Measurements from ENCODE around the gene ZNF710.

ZNF710 gene

DNA sequence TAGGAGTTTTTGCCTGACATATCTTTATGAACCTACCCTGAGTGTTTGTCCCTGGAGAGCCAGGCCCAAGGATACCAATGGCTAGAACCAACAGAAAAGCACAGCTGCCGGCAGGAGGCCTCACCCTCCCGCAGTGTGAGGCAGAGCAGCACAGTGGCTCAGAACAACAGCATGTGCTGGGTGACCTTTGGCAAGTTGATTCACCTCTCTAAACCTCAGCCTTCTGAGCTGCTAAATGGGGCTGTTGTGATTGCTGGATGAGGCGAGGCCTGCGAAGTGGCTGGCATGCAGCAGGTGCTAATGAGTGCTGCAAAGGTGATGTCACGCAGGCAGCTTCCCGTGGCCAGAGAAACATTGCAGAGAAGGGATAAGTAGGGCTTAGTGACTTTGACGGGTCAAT lies 77.8 kb downstream of the ZNF710 start:
- DNase-seq (ENCODE audit: extremely low read depth in 1 of 2, low read depth in 1 of 2) = no peak

DNA sequence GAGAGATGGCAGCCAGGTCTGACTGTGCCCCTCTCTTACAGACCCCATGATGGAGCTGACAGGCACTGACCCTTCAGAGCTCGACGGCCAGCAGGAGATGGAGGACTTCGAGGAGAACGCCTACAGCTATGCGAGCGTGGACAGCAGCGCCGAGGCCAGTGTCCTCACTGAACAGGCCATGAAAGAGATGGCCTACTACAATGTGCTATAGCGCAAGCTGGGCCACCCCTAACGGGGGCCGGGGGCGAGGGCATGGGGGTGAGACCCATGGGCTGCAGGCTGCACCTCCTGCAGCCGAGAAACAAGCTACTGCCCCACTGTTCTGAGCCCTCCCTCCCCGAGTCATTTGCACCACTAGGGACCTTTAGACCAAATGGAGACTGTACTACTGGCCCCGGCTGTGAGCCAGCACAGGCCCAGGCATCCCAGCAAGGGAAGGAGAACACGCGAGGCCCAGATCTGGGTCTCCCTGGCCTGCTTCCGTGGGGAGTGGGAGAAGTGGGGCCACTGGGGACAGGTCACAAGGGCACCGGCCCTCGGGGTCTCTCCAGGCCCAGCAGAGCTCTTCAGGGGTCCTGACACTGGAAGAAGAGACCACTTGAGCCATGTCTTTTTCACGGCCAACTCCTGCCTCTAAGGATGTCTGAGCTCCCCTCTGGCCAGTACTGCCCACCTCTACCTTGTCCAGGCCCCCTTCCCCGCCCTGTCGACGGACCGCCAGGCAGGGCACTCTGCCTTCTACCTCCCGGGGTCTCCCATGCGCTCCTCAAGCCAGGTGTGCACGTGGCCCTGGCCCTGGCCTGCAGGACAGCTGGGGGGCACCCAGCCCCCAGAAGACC lies 78.7 kb downstream of the ZNF710 start:
- no peak for DNase-seq (ENCODE audit: extremely low read depth in 1 of 2, low read depth in 1 of 2)

DNA sequence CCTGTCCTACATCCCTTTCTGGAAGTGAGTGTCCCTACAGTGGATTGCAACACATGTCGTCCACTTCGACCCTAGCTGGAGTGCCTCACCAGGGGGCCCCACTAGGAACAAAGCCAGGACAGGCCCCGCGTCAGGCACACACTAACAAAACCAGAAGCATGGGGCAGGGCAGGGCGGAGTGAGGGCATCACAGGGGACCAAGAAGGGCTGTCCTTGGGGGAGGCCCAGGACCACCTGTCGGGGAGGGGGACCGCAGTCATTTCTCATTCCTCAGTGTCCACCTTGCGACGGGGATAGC lies 79.3 kb downstream of the ZNF710 start:
- DNase-seq (ENCODE audit: extremely low read depth in 1 of 2, low read depth in 1 of 2) = no peak

DNA sequence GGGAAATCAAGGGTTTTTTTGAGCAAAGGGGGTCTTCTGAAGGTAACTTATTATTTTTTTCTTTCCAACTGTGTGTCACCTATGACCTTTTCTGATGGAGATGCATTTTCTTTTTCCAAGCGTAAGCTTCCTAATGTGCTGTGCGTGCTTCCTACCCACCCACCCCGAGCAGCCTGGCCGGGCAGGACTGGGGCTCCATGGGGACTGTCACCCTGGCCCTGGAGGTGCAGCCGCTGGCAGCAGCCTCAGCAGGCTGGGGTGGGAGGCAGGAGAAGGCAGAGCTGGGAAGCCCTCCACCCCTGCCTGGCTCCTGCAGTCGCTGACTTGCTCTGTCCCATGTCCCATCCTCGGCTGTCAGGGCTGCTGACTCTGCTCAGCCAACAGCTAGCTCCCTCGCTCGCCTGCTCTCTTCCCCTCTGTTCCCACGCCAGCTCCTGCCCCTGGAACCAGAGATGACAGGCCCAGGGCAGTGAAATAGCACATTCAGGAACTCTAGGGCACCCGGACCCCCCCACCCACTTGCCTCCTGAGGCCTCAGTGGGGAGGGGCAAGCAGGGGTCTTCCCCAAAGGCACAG lies 79.8 kb downstream of the ZNF710 start:
- no peak for DNase-seq (ENCODE audit: extremely low read depth in 1 of 2, low read depth in 1 of 2)

DNA sequence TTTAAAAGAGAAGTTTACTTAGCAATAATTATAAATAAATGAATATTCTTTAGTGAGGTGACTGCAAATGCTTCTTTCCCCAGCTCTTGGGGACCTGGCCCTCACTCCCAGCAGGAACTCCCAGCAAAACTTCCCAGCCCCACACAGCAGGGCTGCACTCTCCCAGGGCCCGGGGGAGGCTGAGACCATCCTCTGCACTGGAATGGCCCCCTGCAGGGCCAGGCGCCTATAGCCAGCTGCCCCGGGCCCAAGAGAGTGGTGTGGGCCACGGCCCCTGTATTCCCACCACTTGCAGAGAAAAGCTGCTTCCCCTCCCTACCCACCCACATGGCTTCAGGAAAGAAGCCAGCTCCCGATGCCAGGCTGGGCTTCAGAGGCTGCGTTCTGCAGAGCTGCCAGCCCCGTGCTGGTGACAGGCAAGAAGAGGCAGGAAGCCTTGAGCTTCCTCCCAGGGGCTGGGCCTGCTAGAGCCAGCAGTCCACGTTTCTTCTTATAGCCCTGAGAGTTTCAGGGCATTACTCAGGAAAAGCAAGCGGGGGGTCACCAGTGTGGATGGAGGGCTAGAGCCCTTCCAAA lies 81.1 kb downstream of the ZNF710 start:
- DNase-seq (ENCODE audit: extremely low read depth in 1 of 2, low read depth in 1 of 2) = no peak

DNA sequence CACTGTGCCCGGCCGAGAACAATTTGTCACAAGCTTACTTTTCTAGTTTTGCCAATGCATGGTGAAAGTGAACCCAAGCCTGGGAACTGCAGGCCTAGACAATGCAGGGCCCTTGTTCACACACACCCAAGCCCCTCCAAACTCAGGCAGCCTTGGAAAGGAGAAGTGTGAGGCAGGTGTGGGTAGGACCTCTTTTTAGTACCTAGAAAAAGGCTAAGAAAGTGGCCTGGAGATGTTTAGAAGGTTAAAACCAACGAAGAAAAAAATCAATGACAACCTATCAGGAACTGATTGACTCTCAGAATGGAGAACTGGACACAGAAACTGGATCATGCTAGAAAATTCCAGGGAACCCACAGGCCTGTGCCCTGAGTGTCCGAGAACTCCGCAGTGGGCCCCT lies 82.3 kb downstream of the ZNF710 start:
- DNase-seq (ENCODE audit: extremely low read depth in 1 of 2, low read depth in 1 of 2) = no peak

DNA sequence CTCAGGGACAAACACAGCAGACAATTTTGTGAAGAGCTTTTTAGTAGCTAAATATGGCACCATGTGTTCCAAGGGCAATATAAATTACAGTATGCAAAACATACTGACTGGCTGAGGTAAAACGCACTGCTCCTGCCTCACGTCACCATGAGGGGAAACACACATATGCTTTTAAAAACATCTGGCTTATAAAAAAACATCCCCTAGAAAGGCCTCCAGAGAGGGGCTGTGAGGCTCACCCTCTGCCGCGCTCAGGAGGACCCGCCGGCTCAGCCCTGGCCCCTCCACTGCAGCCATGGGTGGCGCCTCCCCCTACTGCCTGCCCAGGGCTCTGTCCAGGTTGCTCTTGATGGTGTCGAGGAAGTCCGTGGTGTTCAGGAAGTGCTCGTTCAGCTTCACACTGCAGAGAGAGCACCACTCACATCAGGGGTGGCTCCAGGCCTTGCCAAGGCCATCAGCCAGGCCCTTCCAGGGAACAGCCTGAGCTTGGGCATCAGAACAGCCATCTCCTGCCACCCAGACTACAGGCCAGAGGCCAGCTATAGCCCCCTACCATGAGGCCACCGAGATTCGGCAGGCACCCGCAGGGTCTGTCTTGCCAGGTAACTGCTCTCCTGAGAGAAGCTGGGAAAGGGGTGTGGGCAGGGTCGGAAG lies 83.0 kb downstream of the ZNF710 start:
- no peak for DNase-seq (ENCODE audit: extremely low read depth in 1 of 2, low read depth in 1 of 2)

DNA sequence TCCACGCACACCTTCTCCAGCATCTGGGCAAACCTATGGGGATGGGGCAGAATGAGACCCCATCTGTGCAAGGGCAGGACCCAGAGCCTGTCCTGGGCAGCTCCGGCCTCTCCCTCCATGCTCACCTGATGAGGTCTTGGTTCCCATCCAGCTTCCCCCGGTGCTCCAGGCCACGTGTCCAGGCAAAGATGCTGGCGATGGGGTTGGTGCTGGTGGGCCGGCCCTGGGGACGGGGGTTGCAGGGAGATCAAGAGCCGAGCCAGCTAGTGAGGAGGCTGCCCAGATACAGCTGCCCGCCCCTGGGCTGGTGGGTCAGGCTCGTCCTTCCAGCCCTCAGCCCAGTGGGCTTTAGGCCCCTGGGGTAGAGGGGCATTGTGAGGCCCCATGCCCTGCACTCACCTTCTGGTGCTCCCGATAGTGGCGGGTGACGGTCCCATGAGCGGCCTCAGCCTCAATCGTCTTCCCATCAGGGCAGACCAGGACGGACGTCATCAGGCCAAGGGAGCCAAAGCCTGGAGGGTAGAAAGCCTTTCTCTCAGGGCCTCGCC lies 83.8 kb downstream of the ZNF710 start:
- DNase-seq (ENCODE audit: extremely low read depth in 1 of 2, low read depth in 1 of 2) = no peak

DNA sequence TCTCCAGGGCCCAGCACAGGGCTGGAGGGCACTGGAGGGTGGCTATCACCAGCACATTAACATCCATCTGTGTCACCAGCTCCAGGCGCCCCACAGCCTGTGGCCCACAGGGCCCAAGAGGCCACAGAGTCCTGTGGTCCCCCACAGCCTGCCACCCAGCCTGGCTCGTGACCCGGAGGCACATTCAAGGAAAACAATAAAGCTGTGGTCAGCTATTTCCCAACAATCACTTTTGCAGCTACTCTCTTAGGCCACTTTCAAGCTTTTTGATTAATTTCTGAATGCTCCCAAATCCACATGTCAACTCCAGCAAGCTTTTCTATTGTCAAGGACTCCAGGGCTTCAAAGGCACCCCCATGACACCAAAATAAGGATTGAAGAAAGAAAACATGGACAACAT lies 84.4 kb downstream of the ZNF710 start:
- DNase-seq (ENCODE audit: extremely low read depth in 1 of 2, low read depth in 1 of 2) = no peak

DNA sequence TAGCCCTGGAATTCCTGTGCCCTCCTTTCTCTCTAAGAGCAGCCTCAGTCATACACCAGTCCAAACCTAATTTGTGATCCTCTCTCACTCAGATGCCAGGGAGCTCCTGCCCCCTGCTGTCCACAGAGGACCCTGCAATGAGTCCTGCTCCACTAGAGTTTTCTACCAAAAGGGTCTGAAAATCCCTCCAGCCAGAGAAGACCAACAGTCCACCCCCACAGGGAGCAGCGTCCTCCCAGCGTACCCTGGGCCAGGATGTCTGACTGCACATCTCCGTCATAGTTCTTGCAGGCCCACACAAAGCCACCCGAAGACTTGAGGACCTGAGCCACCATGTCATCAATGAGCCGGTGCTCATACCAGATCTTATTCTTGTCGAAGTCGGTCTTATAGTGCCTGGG lies 85.7 kb downstream of the ZNF710 start:
- DNase-seq (ENCODE audit: extremely low read depth in 1 of 2, low read depth in 1 of 2) = no peak

DNA sequence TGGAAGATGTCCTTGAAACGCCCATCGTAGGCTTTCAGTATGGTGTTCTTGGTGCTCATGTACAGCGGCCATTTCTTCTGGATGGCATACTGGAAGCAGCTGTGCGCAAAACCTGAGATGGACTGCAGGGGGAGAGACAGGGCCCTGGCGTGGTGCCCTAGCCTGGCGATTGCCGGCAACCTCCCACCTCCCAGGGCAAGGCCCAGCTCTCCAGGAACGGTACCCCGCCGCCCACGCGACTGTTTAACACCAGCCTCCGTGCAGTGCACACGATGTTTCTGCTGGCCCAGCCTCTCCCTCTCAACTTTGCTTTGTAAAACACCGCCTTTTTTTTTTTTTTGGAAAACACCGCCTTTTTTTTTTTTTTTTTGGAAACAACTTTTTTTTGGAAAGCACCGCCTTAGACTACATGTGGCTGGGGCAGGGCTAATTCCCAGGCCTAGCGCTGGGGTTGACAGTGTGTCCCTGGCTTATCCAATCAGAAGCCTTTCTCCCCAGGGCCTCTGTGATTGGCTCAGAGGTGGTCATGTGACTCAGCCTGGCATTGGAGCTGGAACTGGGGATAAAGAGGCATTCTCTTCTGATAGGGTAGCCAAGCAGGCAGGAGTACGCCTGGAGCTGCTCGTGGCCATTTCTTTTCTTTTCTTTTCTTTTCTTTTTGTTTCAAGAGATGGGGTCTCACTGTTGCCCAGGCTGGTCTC lies 86.5 kb downstream of the ZNF710 start:
- no peak for DNase-seq (ENCODE audit: extremely low read depth in 1 of 2, low read depth in 1 of 2)

DNA sequence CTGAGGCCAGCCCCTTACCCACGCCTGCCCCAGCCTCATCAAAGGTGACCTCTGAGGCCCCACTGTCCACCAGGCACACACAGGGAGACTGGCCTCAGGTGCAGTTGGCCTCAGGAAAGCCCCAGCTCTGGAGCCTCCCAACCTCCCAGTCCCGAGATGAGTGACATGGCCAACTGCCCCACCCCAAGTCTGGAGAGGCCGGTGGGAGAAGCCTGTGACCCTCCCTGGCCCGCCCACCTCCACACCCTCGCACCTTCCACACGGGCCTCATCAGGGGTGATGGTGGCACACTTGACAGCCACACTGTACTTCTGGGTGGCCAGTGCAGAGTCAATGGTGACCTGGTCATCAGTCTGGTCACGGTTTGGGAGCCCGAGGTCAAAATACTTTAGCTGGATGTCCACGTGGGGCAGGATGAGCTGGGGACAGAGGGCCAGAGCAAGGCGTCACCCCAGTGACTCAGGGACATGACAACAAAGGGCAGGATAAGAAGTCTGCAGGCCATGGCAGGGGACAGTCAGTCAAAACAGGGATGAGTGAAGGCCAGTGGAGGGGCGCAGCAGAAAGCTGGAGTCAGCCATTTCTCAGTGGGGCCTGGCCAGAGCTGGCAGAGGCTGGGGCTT lies 89.2 kb downstream of the ZNF710 start:
- no peak for DNase-seq (ENCODE audit: extremely low read depth in 1 of 2, low read depth in 1 of 2)

DNA sequence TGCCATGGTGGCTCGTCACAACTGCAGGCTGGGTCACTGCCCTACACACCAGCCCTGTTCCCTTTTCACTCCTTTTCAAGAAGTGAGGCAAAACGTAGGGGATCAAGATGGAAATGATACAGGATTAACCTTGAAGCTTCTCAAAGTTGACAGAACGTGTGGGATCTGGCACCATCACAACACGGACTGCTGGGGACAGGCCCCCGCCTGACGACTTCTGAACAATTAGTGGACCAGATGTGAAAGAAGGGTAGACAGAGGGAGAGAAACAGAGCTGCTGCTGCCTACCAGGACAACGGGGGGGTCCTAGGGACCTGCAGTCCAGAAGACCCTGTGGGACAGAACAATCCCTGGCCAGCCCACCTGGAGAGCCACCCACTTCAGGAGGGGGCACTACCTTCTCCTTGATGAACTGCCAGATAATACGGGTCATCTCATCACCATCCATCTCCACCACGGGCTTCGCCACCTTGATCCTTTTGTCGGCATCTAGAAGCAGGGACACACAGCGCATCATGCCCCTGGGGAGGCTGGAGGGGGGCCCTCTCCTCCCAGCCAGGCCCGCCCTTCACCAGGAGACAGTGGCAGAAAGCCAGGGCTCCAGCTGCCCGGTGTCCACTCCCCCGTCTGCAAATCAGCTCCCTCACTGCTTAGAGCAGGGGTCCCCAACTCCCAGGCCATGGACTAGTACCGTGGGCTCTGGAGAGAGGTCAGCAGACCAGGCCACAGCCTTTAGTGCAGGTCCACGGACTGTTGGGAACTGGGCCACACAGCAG lies 90.2 kb downstream of the ZNF710 start:
- no peak for DNase-seq (ENCODE audit: extremely low read depth in 1 of 2, low read depth in 1 of 2)

DNA sequence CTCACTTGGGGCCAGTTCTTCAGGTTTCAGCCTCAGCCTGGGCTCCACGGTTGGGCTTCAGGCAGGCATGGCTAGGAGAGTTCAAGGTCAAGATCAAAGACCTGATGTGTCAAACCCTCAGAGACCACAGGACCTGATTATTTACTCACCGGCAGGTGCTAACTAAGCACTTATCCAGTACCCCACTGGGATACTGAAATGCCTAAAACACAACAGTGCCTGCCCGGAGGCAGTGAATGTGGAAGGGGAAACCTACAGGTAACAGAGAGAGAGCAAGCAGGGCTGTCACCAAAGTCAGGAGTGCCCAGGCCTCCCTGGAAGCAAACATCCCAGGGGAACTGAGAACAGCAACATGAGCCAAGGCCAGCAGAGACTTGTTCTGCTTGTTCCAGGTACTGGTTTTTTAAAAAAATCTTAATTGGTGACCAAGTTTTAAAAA lies 94.4 kb downstream of the ZNF710 start:
- DNase-seq (ENCODE audit: extremely low read depth in 1 of 2, low read depth in 1 of 2) = no peak

DNA sequence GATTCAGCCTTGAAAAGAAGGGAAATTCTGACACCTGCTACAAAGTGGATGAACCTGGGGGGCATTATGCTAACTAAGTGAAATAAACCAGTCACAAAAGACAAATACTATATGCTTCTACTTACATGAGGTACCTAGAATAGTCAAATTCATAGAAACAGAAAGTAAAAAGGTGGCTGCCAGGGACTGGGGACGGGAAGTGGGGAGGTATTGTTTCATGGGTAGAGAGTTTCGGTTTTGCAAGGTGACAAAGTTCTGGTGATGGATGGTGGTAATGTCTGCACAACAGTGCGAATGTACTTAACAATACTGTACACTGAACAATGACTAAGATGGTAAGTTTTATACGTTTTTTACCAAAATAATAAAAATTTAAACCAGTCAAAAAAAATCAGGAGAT lies 96.4 kb downstream of the ZNF710 start:
- peak in 1 of 2 donors; percentile 62 for DNase-seq (ENCODE audit: extremely low read depth in 1 of 2, low read depth in 1 of 2)

DNA sequence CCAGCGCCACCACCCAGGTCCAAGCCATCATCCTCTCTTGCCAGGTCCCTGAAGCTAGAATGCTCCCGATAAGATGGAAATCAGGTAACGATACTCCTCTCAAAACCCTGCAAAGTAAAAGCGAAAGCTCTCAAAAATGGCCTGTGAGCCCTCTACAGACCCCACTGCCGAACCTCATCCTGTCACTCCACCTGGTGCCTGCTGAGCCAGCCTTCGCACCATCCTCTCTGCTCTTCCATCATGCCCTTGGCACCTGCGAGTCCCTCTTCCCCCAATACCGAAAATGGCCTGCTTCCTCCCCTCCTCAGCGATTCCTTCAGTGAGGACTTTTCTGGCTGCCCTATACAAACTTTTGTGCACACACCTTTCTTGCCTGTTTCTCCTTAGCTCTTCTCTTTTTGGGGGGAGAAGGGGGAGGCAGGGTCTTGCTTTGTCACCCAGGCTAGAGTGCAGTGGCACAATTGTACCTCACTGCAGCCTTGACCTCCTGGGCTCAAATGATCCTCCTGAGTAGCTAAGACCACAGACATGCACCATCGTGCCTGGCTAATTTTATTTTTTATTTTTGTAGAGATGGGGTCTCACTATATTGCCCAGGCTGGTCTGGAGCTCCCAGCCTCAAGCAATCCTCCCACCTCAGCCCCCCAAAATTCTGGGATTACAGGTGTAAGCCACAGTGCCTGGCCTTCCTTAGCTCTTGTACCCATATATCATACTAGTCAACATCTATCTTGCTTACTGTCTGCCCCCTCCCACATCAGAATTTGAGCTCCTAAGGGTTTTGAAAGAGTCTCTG lies 98.1 kb downstream of the ZNF710 start:
- no peak for DNase-seq (ENCODE audit: extremely low read depth in 1 of 2, low read depth in 1 of 2)

DNA sequence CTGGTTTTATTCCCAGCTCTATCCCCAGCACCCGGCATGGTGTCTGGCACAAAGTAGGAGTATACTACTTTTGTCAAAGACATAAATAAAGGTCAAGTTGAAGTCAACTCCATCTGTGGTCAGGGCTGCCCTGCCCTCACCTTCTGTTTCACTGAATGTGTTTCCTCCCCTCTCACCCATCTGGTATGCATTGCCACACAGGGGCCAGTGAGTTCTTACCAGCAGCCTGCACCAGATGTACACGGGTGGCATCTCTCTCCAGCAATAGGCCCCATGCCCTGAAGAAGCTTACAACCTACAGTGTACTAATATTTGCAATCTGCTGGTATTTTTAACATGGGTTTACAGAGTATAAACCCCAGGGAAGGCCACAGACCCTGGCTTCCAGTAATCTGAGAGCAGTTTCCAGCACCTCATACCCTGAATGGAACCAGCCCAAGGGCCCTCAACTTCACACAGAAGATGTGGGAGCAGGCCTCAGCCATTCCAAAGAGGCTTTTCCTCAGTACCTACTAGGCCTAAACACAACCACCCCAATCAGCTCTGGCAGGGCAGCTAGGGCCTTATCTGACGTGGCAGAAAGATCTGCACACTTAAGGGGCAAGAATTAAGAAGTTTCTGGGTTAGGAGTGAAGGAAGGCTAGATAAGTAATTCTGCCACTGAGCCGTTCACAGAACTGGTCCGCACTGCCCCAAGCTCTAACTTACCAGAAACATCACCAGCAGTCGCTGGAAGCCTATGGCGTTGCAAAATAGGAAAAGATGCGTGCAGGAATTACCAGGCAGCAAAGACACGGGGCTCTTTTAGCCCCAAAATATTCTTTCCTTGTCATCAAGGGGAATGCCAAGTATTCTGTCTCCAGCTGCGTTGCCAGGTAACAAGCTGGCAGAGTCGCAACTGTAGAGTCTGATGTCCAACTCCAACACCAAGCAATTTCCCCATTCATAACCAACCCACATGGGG lies 99.0 kb downstream of the ZNF710 start:
- no peak for DNase-seq (ENCODE audit: extremely low read depth in 1 of 2, low read depth in 1 of 2)

All from stimulated activated CD8-positive, alpha-beta memory T cell treated with anti-CD3 and anti-CD28 coated beads, Interleukin-7, amount 100 ng/mL, for 48 hours (primary cell).